BLaER1 treated with 17β-estradiol and CSF1 and Interleukin-3, amounts not matched to agents 10 nM and 100 nM (cell line): Measurements from ENCODE around the gene BABAM2.

ENCODE experiments used
- H3K27ac ChIP-seq, 11 experiments: shearing (Covaris generic); formaldehyde crosslinking; 2 replicates each; pipeline ENCODE4 v1.8.1; 2022
- H3K27me3 ChIP-seq, 11 experiments: shearing (Covaris generic); formaldehyde crosslinking; 2 replicates each; pipeline ENCODE4 v1.8.1; 2022
- H3K36me3 ChIP-seq, 11 experiments: shearing (Covaris generic); formaldehyde crosslinking; 2 replicates each; pipeline ENCODE4 v1.8.1; 2022
- H3K4me1 ChIP-seq, 10 experiments: shearing (Covaris generic); formaldehyde crosslinking; 2 replicates each; pipeline ENCODE4 v1.8.1; 2022
- H3K4me2 ChIP-seq, 11 experiments: shearing (Covaris generic); formaldehyde crosslinking; 2 replicates each; pipeline ENCODE4 v1.8.1; 2022
- H3K4me3 ChIP-seq, 10 experiments: shearing (Covaris generic); formaldehyde crosslinking; 2 replicates each; pipeline ENCODE4 v1.8.1; 2022
- H3K9ac ChIP-seq, 11 experiments: shearing (Covaris generic); formaldehyde crosslinking; 2 replicates each; pipeline ENCODE4 v1.8.1; 2022
- H3K9me3 ChIP-seq, 11 experiments: shearing (Covaris generic); formaldehyde crosslinking; replicated peaks in 1 of 11; 2 replicates each; pipeline ENCODE4 v1.8.1; 2022
- H4K20me1 ChIP-seq, 11 experiments: shearing (Covaris generic); formaldehyde crosslinking; 2 replicates each; pipeline ENCODE4 v1.8.1; 2022
- Cebpa-rat ChIP-seq, 11 experiments: shearing (Covaris generic); IDR thresholded peaks; 2 replicates each; pipeline ENCODE4 v1.8.1; 2022

The BABAM2 gene

GRCh38 chr2:28282248-28282647 lies 391.7 kb downstream of the BABAM2 start:
- Histone ChIP-seq H3K4me3 (no peak overlapping the region), H3K9me3 (no peaks in the 10 kb centered on the region), H3K9ac (no peak overlapping the region), H3K36me3 (peaks cover 0 to under 1% (median 0%) of the 10 kb centered on the region in 11 experiments; a peak in 1 of 22 replicates), H4K20me1 (no peaks in the 10 kb centered on the region), H3K4me2 (no peak overlapping the region), H3K27me3 (no peaks in the 10 kb centered on the region), H3K27ac (no peak overlapping the region), H3K4me1 (peaks cover 0 to 10% (median under 1%) of the 10 kb centered on the region in 10 experiments; a peak in 9 of 20 replicates)
- no peak for TF ChIP-seq Cebpa-rat (IDR thresholded peaks at IDR 0.05)

- no peak overlapping the region for H3K4me2 ChIP-seq
- TF ChIP-seq Cebpa-rat (IDR thresholded peaks at IDR 0.05): no peak
- peaks cover 0 to 6% (median 0%) of the 10 kb centered on the region in 11 experiments; a peak in 6 of 22 replicates for H3K36me3 ChIP-seq
- no peak overlapping the region for H3K4me3 ChIP-seq
- peaks cover 0 to 16% (median 4%) of the 10 kb centered on the region in 10 experiments; a peak in 12 of 20 replicates for H3K4me1 ChIP-seq
- H3K27ac ChIP-seq: no peak overlapping the region
- H3K9ac ChIP-seq: no peak overlapping the region
- H4K20me1 ChIP-seq: no peaks in the 10 kb centered on the region
- H3K9me3 ChIP-seq: no peaks in the 10 kb centered on the region
- H3K27me3 ChIP-seq: no peaks in the 10 kb centered on the region
Observed at GRCh38 chr2:28282861-28283646, 392.5 kb downstream of the BABAM2 start.

GRCh38 chr2:28283861-28284260 lies 393.3 kb downstream of the BABAM2 start:
- H3K4me3 ChIP-seq: no peak overlapping the region
- TF ChIP-seq Cebpa-rat (IDR thresholded peaks at IDR 0.05): no peak
- no peak overlapping the region for H3K27ac ChIP-seq
- H3K27me3 ChIP-seq: no peaks in the 10 kb centered on the region
- no peaks in the 10 kb centered on the region for H3K9me3 ChIP-seq
- no peak overlapping the region for H3K4me2 ChIP-seq
- no peaks in the 10 kb centered on the region for H4K20me1 ChIP-seq
- H3K4me1 ChIP-seq: peaks cover 0 to 16% (median 4%) of the 10 kb centered on the region in 10 experiments; a peak in 12 of 20 replicates
- H3K9ac ChIP-seq: no peak overlapping the region
- peaks cover 0 to 14% (median 0%) of the 10 kb centered on the region in 11 experiments; a peak in 6 of 22 replicates for H3K36me3 ChIP-seq

GRCh38 chr2:28286678-28287077 lies 396.1 kb downstream of the BABAM2 start:
- Histone ChIP-seq H3K4me3 (no peak overlapping the region), H3K9me3 (no peaks in the 10 kb centered on the region), H3K4me2 (peak overlapping the region in 2 of 11 experiments; percentile 31 to 42; a peak in 3 of 22 replicates), H3K9ac (no peak overlapping the region; a peak in 1 of 22 replicates), H3K27ac (peak overlapping the region in 1 of 11 experiments; percentile 5; a peak in 1 of 22 replicates), H3K27me3 (no peaks in the 10 kb centered on the region), H3K36me3 (peaks cover 0 to 21% (median 0%) of the 10 kb centered on the region in 11 experiments; a peak in 6 of 22 replicates), H4K20me1 (no peaks in the 10 kb centered on the region), H3K4me1 (peaks cover 0 to 16% (median 4%) of the 10 kb centered on the region in 10 experiments; a peak in 12 of 20 replicates)
- TF ChIP-seq Cebpa-rat (IDR thresholded peaks at IDR 0.05): no peak

GRCh38 chr2:28287256-28287915 lies 396.9 kb downstream of the BABAM2 start:
- Histone ChIP-seq H3K27ac (peak overlapping the region in 1 of 11 experiments; percentile 18; a peak in 1 of 22 replicates), H3K27me3 (no peaks in the 10 kb centered on the region), H3K4me2 (peak overlapping the region in 4 of 11 experiments; percentile 26 to 50 (median 38); a peak in 8 of 22 replicates), H3K4me3 (no peak overlapping the region), H4K20me1 (no peaks in the 10 kb centered on the region), H3K4me1 (peaks cover 0 to 16% (median 4%) of the 10 kb centered on the region in 10 experiments; a peak in 12 of 20 replicates), H3K9ac (no peak overlapping the region; a peak in 1 of 22 replicates), H3K36me3 (peaks cover 0 to 21% (median 4%) of the 10 kb centered on the region in 11 experiments; a peak in 7 of 22 replicates), H3K9me3 (no peaks in the 10 kb centered on the region)
- no peak for TF ChIP-seq Cebpa-rat (IDR thresholded peaks at IDR 0.05)

GRCh38 chr2:28288620-28289019 lies 398.1 kb downstream of the BABAM2 start:
- no peak overlapping the region for H3K27ac ChIP-seq
- no peaks in the 10 kb centered on the region for H4K20me1 ChIP-seq
- no peak overlapping the region for H3K4me3 ChIP-seq
- peaks cover 0 to 21% (median 4%) of the 10 kb centered on the region in 11 experiments; a peak in 7 of 22 replicates for H3K36me3 ChIP-seq
- no peak for TF ChIP-seq Cebpa-rat (IDR thresholded peaks at IDR 0.05)
- no peaks in the 10 kb centered on the region for H3K9me3 ChIP-seq
- H3K9ac ChIP-seq: no peak overlapping the region
- no peak overlapping the region for H3K4me2 ChIP-seq
- peaks cover 0 to 16% (median 4%) of the 10 kb centered on the region in 10 experiments; a peak in 12 of 20 replicates for H3K4me1 ChIP-seq
- no peaks in the 10 kb centered on the region for H3K27me3 ChIP-seq

GRCh38 chr2:28291811-28292440 lies 401.4 kb downstream of the BABAM2 start:
- H4K20me1 ChIP-seq: no peaks in the 10 kb centered on the region
- H3K4me3 ChIP-seq: no peak overlapping the region
- no peak overlapping the region for H3K9ac ChIP-seq
- H3K27ac ChIP-seq: no peak overlapping the region
- peaks cover 0 to 9% (median 4%) of the 10 kb centered on the region in 10 experiments; a peak in 12 of 20 replicates for H3K4me1 ChIP-seq
- no peaks in the 10 kb centered on the region for H3K27me3 ChIP-seq
- H3K9me3 ChIP-seq: no peaks in the 10 kb centered on the region
- no peak overlapping the region for H3K4me2 ChIP-seq
- peaks cover 0 to 21% (median 4%) of the 10 kb centered on the region in 11 experiments; a peak in 7 of 22 replicates for H3K36me3 ChIP-seq
- TF ChIP-seq Cebpa-rat (IDR thresholded peaks at IDR 0.05): no peak

- Histone ChIP-seq H3K9me3 (no peaks in the 10 kb centered on the region), H3K4me3 (no peak overlapping the region), H3K4me1 (peaks cover 0 to 4% (median 1%) of the 10 kb centered on the region in 10 experiments; a peak in 12 of 20 replicates), H3K27ac (no peak overlapping the region), H3K36me3 (peaks cover 0 to 20% (median 3%) of the 10 kb centered on the region in 11 experiments; a peak in 7 of 22 replicates), H3K27me3 (no peaks in the 10 kb centered on the region), H3K9ac (no peak overlapping the region), H4K20me1 (no peaks in the 10 kb centered on the region), H3K4me2 (no peak overlapping the region)
- no peak for TF ChIP-seq Cebpa-rat (IDR thresholded peaks at IDR 0.05)
Observed at GRCh38 chr2:28292491-28292890, 402.0 kb downstream of the BABAM2 start.
